T-helper 17 cell (primary cell): Measurements from ENCODE around the gene NXPH1. TPM values are rescaled to one million over a fixed set of nuclear protein-coding genes. Genes with fewer than 3 reads are reported as not detected.

Experiments used
- total RNA-seq, 4 donors: library from RNA in 2 of 4; stranded (reverse) in 2 of 4; gene quantifications; one replicate each; pipeline ENCODE4 v1.2.3 and lab custom pipeline; 2022 to 2026

The NXPH1 gene
- total RNA-seq, 2 donors from 2014 or later: not detected

Other genes with a start within 250 kb of the NXPH1 start
- 10 to 100 TPM in 1 of 2 donors, 1 to 10 TPM in 1; 4.5 to 12.8 TPM for gene ICA1, start 171.4 kb upstream of the NXPH1 start, total RNA-seq